ENCODE measurements around the gene REG1B. TPM values are rescaled to one million over a fixed set of nuclear protein-coding genes. Genes with fewer than 3 reads are reported as not detected.
A peak's percentile ranks its signal among the peaks of the same experiment; 100 is the strongest.
"Not testable (repeated sequence)": the region's sequence is repeated elsewhere in the genome, so short reads cannot be mapped to it uniquely, and the experiment has no call there.

Gene REG1B
- polyA plus RNA-seq, 3 donors, result not detected

GRCh38 chr2:79084495-79085135 is 3.2 kb downstream of the REG1B start:
- no peak for DNase-seq

GRCh38 chr2:79083597-79084251 is 4.1 kb downstream of the REG1B start:
- no peak for DNase-seq

GRCh38 chr2:79082987-79083386 is 4.8 kb downstream of the REG1B start:
- no peak for DNase-seq

- no peak for DNase-seq
Measured at GRCh38 chr2:79071078-79071477, 16.7 kb downstream of the REG1B start.

GRCh38 chr2:79065201-79065600 is 22.6 kb downstream of the REG1B start:
- no peak for DNase-seq

GRCh38 chr2:79054769-79055168 is 33.0 kb downstream of the REG1B start:
- not testable (repeated sequence) for DNase-seq

- DNase-seq, result not testable (repeated sequence)
Measured at GRCh38 chr2:79053486-79053885, 34.3 kb downstream of the REG1B start.

- peak; percentile 11 for DNase-seq
Measured at GRCh38 chr2:79041032-79041448, 46.8 kb downstream of the REG1B start.

GRCh38 chr2:79039944-79040343 is 47.8 kb downstream of the REG1B start:
- no peak for DNase-seq

Other genes starting within 250 kb of the REG1B start
- under 1 TPM in 1 of 3 donors, not detected in 2; 0.14 TPM for gene REG3G, start 62.3 kb downstream of the REG1B start, polyA plus RNA-seq (ENCODE audit: insufficient read length in 3 of 3)
- gene REG1A, start 32.5 kb upstream of the REG1B start, polyA plus RNA-seq (ENCODE audit: insufficient read length in 3 of 3), result not detected
- not detected for gene REG3A, start 71.8 kb upstream of the REG1B start, polyA plus RNA-seq (ENCODE audit: insufficient read length in 3 of 3)